ENCODE data around the gene LCK. TPM values are rescaled to one million over a fixed set of nuclear protein-coding genes. Genes with fewer than 3 reads are reported as not detected.

Gene LCK
- total and polyA plus RNA-seq, 2 experiments from 2014 or later, result 33.2 to 86.6 TPM

DNA sequence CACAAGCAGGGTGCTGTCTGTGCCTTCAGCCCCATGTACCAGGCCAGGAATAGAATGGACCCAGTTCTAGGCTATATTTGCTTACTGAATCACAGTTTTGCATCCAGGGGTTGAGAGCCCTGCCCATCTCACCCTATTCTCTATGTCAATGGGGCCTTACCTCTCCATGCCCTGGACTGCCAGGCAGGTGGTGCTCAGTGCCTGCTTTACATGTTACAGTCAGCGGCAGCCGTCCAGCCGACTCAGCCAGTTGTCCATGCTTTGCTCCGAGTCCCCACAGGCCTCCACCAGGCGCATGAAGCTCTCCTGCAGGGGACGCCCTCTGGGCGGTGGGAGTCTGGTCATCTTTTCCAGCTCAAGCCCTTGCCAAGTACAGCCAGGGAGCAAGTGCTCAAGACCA is 16.3 kb upstream of the LCK start:
- Histone ChIP-seq H3K79me2 (replicated peaks; ENCODE audit: insufficient read depth) (peaks cover 7% of the 10 kb centered on the region; the same call in 1 of the 2 replicates), H2AFZ (no peak overlapping the region), H3K4me2 (no peak overlapping the region), H3K4me1 (ENCODE audit: insufficient read depth) (peaks cover 6% of the 10 kb centered on the region; the same call in 1 of the 2 replicates), H3K27ac (ENCODE audit: low read depth) (no peak overlapping the region), H3K9me2 (ENCODE audit: insufficient read depth) (no peaks in the 10 kb centered on the region), H3K4me3 (no peak overlapping the region), H3K36me3 (ENCODE audit: insufficient read depth) (peaks cover 14% of the 10 kb centered on the region), H3F3A (replicated peaks; ENCODE audit: low read depth) (peaks cover 20% of the 10 kb centered on the region), H3K27me3 (ENCODE audit: insufficient read depth) (no peaks in the 10 kb centered on the region), H4K20me1 (replicated peaks; ENCODE audit: insufficient read depth) (no peaks in the 10 kb centered on the region)
- Mint-ChIP-seq H3K4me1 (peaks cover 11% of the 10 kb centered on the region), H3K9me3 (no peaks in the 10 kb centered on the region), H3K36me3 (ENCODE audit: low read depth) (peaks cover 33% of the 10 kb centered on the region), H3K4me3 (no peak overlapping the region), H3K27ac (no peak overlapping the region), H3K27me3 (ENCODE audit: insufficient read depth, low read depth, poor library complexity) (peaks cover 3% of the 10 kb centered on the region)
- DNase-seq (ENCODE audit: low spot score) (peak; percentile 34), ATAC-seq (no peak)
- no peak for TF ChIP-seq NANOG (IDR thresholded peaks at IDR 0.05; ENCODE audit: borderline replicate concordance)
- TF ChIP-seq, protein P1, sequence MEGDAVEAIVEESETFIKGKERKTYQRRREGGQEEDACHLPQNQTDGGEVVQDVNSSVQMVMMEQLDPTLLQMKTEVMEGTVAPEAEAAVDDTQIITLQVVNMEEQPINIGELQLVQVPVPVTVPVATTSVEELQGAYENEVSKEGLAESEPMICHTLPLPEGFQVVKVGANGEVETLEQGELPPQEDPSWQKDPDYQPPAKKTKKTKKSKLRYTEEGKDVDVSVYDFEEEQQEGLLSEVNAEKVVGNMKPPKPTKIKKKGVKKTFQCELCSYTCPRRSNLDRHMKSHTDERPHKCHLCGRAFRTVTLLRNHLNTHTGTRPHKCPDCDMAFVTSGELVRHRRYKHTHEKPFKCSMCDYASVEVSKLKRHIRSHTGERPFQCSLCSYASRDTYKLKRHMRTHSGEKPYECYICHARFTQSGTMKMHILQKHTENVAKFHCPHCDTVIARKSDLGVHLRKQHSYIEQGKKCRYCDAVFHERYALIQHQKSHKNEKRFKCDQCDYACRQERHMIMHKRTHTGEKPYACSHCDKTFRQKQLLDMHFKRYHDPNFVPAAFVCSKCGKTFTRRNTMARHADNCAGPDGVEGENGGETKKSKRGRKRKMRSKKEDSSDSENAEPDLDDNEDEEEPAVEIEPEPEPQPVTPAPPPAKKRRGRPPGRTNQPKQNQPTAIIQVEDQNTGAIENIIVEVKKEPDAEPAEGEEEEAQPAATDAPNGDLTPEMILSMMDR (conservative IDR thresholded peaks at IDR 0.05; ENCODE audit: low read depth in 2 of 2), result peak; percentile 14 to 47; a peak in 2 of 4 replicates

DNA sequence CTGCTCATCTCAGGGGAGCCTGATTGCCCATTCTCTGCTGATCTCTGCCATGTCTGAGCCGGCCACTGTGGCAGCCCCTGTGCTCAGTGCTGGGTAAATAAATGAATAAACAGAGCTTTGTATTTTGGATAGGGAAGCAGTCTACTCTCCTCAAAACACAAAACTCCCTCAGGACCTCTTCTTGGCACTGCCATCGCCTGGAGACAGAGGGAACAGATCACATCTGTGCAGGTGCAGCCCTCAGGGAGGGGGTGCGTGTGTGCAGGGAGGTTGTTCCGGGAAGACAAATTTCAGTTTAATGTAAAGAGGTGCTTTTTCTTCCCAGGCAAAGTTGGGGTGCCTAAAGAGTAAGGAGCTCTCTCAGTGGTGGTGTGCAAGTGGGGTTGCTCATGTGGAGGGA is 11.7 kb upstream of the LCK start:
- Histone ChIP-seq H3F3A (replicated peaks; ENCODE audit: low read depth) (peaks cover 20% of the 10 kb centered on the region), H2AFZ (peak overlapping the region; percentile 84), H3K27me3 (ENCODE audit: insufficient read depth) (peaks cover 7% of the 10 kb centered on the region; the same call in 1 of the 2 replicates), H3K9me2 (ENCODE audit: insufficient read depth) (no peaks in the 10 kb centered on the region), H3K27ac (ENCODE audit: low read depth) (no peak overlapping the region; the same call in 1 of the 2 replicates), H3K79me2 (replicated peaks; ENCODE audit: insufficient read depth) (peaks cover 7% of the 10 kb centered on the region; the same call in 1 of the 2 replicates), H4K20me1 (replicated peaks; ENCODE audit: insufficient read depth) (no peaks in the 10 kb centered on the region), H3K4me3 (peak overlapping the region; percentile 66), H3K4me2 (peak overlapping the region; percentile 99), H3K36me3 (ENCODE audit: insufficient read depth) (no peaks in the 10 kb centered on the region), H3K4me1 (ENCODE audit: insufficient read depth) (peaks cover 19% of the 10 kb centered on the region)
- peaks cover 16% of the 10 kb centered on the region for H3K4me1 Mint-ChIP-seq
- H3K36me3 Mint-ChIP-seq (ENCODE audit: low read depth), result peaks cover 2% of the 10 kb centered on the region; the same call in 1 of the 3 replicates
- peak overlapping the region; percentile 88 for H3K4me3 Mint-ChIP-seq
- H3K27me3 Mint-ChIP-seq (ENCODE audit: insufficient read depth, low read depth, poor library complexity), result peaks cover 11% of the 10 kb centered on the region
- H3K9me3 Mint-ChIP-seq, result no peaks in the 10 kb centered on the region
- no peak overlapping the region; the same call in 1 of the 2 replicates for H3K27ac Mint-ChIP-seq
- TF ChIP-seq, protein P1 (conservative IDR thresholded peaks at IDR 0.05; ENCODE audit: low read depth in 2 of 2), result peak; percentile 10 to 30; a peak in 2 of 4 replicates
- TF ChIP-seq ZNF114 (CRISPR knock-in tag; IDR thresholded peaks at IDR 0.05), result no peak
- ATAC-seq (peak; percentile 3; the same call in 2 of the 3 replicates), DNase-seq (ENCODE audit: low spot score) (peak; percentile 46)

DNA sequence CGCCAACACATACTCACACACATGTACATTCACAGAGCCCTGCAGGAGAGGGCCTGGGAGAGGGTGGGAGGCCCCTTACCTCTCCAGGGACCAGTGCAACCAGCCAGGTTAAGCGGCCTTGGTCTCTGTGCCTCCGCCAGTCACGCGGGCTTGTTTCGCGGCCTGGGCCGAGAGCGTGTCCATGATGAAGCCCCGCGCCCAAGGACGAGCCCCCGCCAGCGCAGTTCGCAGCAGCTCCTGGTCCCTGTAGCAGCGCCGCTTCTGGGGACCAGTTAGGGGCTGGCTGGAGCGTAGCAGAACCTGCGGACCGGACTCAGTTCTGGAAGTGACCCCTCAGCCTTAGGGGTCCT is 11.3 kb upstream of the LCK start:
- peak overlapping the region; percentile 88 for H3K4me3 Mint-ChIP-seq
- ATAC-seq (peak; percentile 39), DNase-seq (ENCODE audit: low spot score) (no peak)
- peak overlapping the region; percentile 81 for H3K27ac Mint-ChIP-seq
- H3F3A ChIP-seq (replicated peaks; ENCODE audit: low read depth), result peaks cover 20% of the 10 kb centered on the region
- H3K36me3 ChIP-seq (ENCODE audit: insufficient read depth), result no peaks in the 10 kb centered on the region
- peak overlapping the region; percentile 66 for H3K4me3 ChIP-seq
- no peaks in the 10 kb centered on the region for H3K9me2 ChIP-seq (ENCODE audit: insufficient read depth)
- H3K27me3 Mint-ChIP-seq (ENCODE audit: insufficient read depth, low read depth, poor library complexity), result peaks cover 11% of the 10 kb centered on the region
- H3K9me3 Mint-ChIP-seq, result no peaks in the 10 kb centered on the region
- peak overlapping the region; percentile 40 for H3K27ac ChIP-seq (ENCODE audit: low read depth)
- H3K36me3 Mint-ChIP-seq (ENCODE audit: low read depth), result no peaks in the 10 kb centered on the region; the same call in 2 of the 3 replicates
- H3K4me2 ChIP-seq, result peak overlapping the region; percentile 99
- H3K27me3 ChIP-seq (ENCODE audit: insufficient read depth), result peaks cover 7% of the 10 kb centered on the region; the same call in 1 of the 2 replicates
- peaks cover 19% of the 10 kb centered on the region for H3K4me1 ChIP-seq (ENCODE audit: insufficient read depth)
- no peaks in the 10 kb centered on the region for H4K20me1 ChIP-seq (replicated peaks; ENCODE audit: insufficient read depth)
- H2AFZ ChIP-seq, result peak overlapping the region; percentile 84
- H3K79me2 ChIP-seq (replicated peaks; ENCODE audit: insufficient read depth), result peaks cover 7% of the 10 kb centered on the region; the same call in 1 of the 2 replicates
- peaks cover 16% of the 10 kb centered on the region for H3K4me1 Mint-ChIP-seq
- TF ChIP-seq, protein P2, sequence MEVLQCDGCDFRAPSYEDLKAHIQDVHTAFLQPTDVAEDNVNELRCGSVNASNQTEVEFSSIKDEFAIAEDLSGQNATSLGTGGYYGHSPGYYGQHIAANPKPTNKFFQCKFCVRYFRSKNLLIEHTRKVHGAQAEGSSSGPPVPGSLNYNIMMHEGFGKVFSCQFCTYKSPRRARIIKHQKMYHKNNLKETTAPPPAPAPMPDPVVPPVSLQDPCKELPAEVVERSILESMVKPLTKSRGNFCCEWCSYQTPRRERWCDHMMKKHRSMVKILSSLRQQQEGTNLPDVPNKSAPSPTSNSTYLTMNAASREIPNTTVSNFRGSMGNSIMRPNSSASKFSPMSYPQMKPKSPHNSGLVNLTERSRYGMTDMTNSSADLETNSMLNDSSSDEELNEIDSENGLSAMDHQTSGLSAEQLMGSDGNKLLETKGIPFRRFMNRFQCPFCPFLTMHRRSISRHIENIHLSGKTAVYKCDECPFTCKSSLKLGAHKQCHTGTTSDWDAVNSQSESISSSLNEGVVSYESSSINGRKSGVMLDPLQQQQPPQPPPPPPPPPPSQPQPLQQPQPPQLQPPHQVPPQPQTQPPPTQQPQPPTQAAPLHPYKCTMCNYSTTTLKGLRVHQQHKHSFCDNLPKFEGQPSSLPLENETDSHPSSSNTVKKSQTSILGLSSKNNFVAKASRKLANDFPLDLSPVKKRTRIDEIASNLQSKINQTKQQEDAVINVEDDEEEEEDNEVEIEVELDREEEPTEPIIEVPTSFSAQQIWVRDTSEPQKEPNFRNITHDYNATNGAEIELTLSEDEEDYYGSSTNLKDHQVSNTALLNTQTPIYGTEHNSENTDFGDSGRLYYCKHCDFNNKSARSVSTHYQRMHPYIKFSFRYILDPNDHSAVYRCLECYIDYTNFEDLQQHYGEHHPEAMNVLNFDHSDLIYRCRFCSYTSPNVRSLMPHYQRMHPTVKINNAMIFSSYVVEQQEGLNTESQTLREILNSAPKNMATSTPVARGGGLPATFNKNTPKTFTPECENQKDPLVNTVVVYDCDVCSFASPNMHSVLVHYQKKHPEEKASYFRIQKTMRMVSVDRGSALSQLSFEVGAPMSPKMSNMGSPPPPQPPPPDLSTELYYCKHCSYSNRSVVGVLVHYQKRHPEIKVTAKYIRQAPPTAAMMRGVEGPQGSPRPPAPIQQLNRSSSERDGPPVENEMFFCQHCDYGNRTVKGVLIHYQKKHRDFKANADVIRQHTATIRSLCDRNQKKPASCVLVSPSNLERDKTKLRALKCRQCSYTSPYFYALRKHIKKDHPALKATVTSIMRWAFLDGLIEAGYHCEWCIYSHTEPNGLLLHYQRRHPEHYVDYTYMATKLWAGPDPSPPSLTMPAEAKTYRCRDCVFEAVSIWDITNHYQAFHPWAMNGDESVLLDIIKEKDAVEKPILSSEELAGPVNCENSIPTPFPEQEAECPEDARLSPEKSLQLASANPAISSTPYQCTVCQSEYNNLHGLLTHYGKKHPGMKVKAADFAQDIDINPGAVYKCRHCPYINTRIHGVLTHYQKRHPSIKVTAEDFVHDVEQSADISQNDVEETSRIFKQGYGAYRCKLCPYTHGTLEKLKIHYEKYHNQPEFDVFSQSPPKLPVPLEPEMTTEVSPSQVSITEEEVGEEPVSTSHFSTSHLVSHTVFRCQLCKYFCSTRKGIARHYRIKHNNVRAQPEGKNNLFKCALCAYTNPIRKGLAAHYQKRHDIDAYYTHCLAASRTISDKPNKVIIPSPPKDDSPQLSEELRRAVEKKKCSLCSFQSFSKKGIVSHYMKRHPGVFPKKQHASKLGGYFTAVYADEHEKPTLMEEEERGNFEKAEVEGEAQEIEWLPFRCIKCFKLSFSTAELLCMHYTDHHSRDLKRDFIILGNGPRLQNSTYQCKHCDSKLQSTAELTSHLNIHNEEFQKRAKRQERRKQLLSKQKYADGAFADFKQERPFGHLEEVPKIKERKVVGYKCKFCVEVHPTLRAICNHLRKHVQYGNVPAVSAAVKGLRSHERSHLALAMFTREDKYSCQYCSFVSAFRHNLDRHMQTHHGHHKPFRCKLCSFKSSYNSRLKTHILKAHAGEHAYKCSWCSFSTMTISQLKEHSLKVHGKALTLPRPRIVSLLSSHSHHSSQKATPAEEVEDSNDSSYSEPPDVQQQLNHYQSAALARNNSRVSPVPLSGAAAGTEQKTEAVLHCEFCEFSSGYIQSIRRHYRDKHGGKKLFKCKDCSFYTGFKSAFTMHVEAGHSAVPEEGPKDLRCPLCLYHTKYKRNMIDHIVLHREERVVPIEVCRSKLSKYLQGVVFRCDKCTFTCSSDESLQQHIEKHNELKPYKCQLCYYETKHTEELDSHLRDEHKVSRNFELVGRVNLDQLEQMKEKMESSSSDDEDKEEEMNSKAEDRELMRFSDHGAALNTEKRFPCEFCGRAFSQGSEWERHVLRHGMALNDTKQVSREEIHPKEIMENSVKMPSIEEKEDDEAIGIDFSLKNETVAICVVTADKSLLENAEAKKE (CRISPR knock-in tag; IDR thresholded peaks at IDR 0.05), result no peak
- no peak for TF ChIP-seq EZH2 (IDR thresholded peaks at IDR 0.05; ENCODE audit: low read depth, unreplicated experiment)

Measured in GM23338 (cell line).